ENCODE results near the gene PIGN. TPM values are rescaled to one million over a fixed set of nuclear protein-coding genes. Genes with fewer than 3 reads are reported as not detected.

The PIGN gene, protein sequence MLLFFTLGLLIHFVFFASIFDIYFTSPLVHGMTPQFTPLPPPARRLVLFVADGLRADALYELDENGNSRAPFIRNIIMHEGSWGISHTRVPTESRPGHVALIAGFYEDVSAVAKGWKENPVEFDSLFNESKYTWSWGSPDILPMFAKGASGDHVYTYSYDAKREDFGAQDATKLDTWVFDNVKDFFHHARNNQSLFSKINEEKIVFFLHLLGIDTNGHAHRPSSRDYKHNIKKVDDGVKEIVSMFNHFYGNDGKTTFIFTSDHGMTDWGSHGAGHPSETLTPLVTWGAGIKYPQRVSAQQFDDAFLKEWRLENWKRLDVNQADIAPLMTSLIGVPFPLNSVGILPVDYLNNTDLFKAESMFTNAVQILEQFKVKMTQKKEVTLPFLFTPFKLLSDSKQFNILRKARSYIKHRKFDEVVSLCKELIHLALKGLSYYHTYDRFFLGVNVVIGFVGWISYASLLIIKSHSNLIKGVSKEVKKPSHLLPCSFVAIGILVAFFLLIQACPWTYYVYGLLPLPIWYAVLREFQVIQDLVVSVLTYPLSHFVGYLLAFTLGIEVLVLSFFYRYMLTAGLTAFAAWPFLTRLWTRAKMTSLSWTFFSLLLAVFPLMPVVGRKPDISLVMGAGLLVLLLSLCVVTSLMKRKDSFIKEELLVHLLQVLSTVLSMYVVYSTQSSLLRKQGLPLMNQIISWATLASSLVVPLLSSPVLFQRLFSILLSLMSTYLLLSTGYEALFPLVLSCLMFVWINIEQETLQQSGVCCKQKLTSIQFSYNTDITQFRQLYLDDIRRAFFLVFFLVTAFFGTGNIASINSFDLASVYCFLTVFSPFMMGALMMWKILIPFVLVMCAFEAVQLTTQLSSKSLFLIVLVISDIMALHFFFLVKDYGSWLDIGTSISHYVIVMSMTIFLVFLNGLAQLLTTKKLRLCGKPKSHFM
- 27.3 and 27.6 TPM in 2 replicates for total RNA-seq

DNA sequence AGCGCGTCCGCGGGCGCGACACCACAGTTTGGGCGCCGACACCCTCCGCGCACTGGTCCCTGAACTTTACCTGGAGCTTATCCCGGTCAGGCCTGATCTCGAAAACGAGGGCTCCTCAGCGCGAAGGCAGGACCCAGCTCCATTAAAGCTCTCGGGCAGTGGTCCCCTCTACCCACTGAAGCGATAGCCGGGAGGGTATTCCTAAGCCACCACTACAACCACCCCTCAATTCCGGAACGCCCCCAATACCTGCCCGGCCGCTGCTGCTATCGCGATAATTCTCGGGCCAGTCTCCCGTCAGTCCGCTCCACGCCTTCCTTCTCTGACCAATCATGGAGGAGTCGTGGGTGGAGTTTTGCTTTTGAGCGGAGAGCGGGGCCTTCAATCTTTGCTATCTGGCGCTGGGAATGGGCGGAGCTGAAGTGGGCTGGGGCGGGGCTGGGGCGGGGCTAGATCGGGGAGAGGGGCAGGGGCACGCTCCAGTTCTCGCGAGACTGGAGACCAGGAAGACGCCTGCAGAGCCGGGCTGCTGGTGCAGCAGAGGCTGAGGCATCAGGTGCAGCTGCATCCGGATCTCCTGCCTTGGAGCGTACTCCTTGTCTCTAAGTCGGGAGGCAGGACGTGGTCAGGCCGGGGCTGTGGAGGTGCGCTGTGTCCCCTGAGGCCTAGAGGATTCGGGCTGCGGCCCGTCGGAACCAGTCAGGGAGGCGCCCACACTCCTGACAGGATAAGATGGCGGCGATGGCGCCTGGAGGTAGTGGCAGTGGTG lies at the start of gene PIGN, which contains the start of gene RELCH:
PIGN (minus strand) TSS at position 283 of the 769 bp plus-strand sequence. CDS start 25,703 bp downstream, outside the sequence.
RELCH (plus strand) TSS at position 482 of the 769 bp plus-strand sequence; CDS start at position 733, 251 bp downstream.
- intact Hi-C loops (cut with micrococcal nuclease) = loop anchor here (1.0 to 10.0 kb wide), 12 partner anchors 62 to 1235 kb away; partner anchors contain the start of genes KDSR, PHLPP1, TNFRSF11A and VPS4B

DNA sequence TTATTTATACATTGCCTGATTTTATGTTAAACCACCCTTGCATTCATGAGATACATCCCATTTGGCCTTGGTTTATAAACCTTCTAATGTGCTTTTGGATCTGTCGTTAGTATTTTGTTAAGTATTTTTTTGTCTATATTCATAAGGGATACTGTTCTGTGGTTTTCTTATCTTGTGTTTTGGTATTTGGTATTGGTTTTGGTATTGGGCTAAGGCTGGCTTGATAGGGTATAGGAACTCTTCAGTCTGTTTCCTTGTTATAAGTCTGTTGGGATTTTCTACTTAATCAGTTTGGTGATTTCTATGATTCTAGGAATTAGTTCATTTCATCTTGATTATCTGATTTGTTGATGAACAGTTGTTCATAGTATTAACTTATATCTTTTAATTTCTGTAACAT lies 49.4 kb upstream of the PIGN start:
- intact Hi-C loops (cut with micrococcal nuclease) = no loop called here

DNA sequence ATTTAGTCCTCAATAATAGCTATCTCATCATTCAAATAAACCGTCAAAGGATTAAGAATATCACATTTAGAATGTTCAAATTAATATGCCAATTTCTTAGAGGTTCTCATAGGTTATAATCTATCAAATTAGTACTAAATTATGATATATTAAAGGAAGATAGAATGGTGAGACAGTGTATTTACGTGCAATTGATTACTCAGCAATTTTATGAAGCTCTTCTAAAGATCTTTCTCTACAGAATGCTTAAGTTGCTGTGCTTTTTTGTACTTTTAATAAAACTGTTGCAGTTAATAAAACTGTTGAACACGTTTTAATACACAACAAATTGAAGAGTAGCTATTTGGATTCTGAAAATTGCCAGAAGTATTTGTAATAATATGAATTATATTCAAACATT lies 39.2 kb upstream of the PIGN start:
- intact Hi-C loops (cut with micrococcal nuclease) = no loop called here

DNA sequence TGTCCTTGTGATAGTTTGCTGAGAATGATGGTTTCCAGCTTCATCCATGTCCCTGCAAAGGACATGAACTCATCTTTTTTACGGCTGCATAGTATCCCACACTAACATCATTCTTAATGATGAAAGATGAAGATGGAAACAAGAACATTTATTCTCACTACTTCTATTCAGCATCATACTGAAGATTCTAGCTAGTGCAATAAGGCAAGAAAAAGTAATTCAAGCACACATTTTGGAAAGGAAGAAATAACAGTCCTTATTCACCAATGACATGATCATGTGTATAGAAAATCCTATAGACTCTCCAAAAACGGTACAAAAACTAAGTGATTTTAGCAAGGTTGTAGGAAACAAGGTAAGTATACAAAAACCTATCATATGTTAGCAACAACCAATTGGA lies 37.4 kb upstream of the PIGN start:
- intact Hi-C loops (cut with micrococcal nuclease) = no loop called here

DNA sequence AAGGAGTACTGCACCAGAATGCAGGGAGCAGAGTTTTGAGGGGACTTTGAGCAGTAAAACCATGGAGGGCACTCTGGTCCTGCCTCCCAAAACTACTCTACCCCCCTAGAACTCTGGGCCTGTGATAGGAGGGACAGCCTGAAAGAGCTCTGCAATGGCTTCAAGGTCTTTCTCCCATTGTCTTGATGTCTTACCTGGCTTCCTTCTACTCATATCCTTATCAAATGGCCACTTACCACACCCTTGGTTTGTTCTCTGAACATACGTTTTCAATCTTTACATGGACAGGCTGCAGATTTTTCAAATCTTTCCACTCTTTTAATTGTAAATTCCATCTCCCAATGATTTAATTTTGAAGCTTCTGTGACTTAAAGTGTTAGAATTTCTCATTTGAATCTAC lies 27.9 kb upstream of the PIGN start:
- intact Hi-C loops (cut with micrococcal nuclease) = no loop called here

DNA sequence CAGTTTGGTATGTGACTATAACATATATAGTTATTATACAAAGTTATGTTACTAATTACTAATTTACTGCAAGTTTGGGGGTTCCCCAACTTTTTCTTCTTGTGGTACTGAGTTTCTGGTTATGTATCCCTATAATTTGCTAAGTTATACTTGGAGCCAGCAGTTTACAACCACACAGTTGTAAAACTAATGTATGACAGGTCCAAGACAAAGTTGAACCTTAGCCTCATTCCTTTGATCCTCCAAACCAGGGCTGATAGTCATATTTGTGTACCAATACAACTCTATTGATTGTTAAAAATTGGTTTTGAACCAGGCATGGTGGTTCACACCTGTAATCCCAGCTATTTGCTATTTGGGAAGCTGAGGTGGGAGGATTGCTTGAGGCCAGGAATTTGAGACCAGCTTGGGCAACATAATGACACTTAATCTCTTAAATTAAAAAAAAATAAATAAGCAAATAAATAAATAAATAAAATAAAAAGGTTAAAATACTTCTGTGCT lies 24.5 kb upstream of the PIGN start:
- intact Hi-C loops (cut with micrococcal nuclease) = no loop called here

DNA sequence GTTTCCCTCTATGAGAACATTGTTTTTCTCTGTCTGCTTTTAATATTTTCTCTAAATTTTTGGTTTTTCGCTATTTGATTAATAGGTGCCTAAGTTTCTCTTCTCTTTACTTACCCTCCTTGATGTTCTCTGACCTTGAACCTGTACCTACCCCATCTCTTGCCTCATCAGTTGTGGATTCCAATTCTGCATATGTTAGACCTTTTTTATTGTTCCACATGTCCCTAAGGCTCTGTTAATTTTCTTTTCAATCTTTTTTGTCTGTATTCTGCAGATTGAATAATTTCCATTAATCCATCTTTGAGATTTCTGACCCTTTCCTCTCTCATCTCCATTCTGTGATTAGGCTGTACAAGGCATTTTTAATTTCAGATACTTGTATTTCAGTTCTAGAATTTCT lies 23.3 kb upstream of the PIGN start:
- intact Hi-C loops (cut with micrococcal nuclease) = no loop called here

DNA sequence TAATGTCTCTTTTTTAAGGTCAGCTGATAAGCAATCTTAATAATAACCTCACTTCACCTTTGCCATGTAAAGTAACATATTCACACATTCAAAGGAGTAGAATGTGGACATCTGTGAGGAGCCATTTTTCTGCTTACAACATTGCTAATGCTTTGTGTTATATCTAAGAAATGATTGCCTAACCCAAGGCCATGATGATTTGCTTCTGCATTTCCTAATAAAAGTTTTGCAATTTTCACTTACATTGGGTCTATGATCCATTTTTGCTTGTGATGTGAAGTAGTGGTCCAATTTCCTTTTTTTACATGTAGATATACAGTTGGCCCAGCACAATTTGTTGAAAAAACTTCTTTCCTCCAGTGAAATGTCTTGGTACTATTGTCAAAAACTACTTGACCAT lies 22.2 kb upstream of the PIGN start:
- intact Hi-C loops (cut with micrococcal nuclease) = no loop called here

DNA sequence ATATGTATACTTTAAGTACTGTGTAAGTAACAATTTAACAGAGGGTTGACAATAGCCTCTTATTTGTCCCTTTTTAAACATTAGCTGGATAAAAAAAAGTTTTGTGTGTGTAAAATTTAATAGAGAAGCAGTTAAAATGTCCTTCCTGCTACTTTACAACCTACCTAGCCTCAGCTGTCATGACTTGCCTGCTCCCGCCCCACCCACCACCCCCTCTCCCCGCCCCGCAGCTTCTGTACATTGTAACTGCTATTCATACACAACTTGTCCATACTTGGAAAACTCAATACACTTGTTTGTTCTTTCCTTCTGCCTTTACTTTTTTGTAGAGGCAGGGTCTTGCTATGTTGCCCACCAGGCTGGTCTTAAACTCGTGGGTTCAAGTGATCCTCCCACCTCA lies 19.7 kb upstream of the PIGN start:
- intact Hi-C loops (cut with micrococcal nuclease) = no loop called here

DNA sequence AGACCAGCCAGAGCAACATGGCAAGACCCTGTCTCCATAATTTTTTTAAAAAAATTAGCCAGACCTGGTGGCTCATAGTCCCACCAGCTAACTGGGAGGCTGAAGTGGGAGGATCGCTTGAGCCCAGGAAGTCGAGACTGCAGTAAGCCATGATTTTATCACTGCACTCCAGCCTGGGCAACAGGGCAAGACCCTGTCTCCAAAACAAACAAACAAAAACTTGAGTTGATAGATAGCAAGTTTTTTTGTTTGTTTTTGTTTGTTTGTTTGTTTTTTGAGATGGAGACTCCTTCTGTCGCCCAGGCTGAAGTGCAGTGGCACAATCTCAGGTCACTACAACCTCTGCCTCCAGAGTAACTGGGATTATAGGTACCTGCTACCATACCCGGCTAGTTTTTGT lies 19.0 kb upstream of the PIGN start:
- intact Hi-C loops (cut with micrococcal nuclease) = no loop called here

DNA sequence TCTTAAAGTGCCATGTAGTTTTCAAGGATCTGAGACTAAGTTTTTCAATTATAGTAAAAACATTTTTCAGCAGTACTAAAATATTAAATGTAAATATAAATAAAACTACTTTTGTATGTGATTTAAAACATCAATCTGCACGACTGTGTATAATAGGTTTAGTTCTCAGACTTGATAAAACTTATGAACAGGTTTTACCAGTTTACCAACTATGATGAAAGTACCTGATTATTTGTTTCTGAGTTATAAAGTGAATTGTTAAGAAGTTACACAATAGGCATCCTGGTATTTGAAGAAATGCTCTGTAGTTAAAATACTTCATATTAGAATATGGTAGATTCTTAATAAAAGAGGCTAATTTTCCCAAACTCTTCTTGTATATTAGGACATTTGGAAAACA lies 15.0 kb upstream of the PIGN start:
- intact Hi-C loops (cut with micrococcal nuclease) = no loop called here

DNA sequence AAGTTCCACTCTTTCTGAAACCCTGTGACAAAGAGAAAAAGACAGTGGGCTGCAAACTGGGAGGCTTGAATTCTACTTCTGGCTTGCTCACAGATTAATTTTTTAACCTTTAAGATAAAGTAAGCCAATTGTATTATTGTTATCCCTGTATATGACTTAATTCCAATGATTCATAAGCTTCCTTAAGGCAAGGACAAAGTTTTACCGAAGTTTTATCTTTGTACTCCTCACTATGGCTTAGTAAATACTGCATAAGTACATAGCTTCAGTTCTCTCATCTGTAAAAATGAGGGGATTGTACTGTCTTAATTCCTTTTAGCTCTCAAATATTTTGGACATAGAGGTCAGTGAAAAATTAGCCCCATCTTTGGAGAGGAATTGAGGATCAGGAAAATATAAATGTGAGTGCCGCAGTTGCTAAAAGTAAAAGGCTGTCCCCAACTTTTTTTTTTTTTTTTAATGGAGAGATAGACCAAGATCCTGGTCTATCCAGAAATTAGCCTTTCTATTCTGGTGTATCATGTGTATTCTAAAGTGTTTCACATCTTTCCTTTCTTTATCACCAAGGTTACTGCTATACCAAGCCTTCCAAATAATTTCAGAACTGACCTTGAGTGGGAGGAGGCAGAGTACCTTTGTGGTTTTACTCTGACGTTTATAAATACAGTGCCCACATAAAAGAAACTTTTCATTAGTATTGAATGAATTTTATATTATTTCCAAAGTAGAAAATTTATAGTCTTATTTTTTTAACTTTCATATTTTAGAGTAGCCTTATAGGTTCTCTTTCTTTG lies 13.5 kb upstream of the PIGN start:
- intact Hi-C loops (cut with micrococcal nuclease) = no loop called here

DNA sequence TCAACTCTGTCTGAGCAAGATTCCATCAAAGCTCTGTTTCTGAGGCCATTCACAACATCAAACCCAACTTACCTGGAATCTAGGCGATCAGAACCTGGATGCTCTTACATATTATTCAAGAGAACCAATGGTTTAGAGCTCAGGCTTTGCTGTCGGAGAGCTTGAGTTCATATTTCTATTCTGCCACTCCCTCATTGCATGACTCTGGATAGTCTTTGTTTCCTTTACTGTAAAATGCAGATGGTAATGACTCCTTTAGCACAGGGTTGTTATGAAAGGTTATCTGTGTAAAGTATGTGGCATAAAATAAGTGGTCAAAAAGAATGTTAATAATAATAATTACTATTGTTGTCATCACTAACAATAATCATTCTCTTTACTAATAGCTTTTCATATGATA lies 12.8 kb upstream of the PIGN start:
- intact Hi-C loops (cut with micrococcal nuclease) = no loop called here

DNA sequence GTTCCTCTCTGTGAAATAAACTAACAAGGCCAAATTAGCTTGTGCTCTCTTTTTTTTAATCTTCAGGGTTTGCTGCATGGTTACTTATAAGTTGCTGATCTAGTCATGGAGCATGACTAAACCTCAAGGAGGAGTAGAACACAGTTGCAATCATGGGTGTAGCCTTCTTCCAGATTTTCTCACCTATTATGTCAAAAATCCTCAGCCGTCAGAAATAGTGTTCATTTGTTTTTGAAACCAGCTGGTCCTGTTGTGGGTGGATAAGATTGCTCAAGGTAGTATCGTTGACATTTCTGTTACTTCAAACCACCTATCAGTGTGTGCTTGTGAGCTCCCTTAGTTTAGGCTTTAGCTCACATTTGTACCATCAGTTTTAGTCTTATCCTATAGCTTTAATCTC lies 11.4 kb upstream of the PIGN start:
- intact Hi-C loops (cut with micrococcal nuclease) = no loop called here

DNA sequence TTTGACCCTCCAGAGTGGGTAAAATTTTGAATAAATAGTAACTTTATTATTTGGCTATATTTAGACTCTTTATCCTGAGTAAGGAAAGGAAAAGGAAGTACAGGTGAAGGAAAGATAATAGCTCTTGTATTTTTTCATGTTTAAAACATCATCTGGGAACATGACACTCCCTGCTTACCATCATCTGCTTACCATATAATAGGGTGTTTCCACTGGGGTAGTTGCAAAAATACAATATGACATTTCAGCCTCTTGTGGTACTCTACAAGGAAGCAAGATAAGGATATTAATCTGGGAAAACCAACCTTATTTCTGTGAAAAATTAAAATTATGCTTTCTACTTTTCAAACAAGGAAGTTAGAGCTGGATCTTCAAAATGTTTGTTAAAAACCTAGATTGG lies 10.1 kb upstream of the PIGN start:
- intact Hi-C loops (cut with micrococcal nuclease) = no loop called here

DNA sequence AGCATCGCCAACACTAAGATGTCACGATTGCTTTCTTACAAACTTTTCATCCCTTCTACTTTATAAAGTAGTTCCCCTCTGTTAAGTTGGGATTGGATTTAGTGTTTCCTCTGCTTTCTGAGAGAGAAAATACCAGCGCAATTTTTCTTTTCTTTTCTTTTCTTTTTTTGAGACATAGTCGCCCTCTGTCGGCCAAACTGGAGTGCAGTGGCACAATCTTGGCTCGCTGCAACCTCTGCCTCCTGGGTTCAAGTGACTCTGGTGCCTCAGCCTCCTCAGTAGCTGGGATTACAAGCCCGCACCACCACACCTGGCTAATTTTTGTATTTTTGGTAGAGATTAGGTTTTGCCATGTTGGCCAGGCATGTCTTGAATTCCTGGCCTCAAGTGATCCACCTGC lies 9.2 kb upstream of the PIGN start:
- intact Hi-C loops (cut with micrococcal nuclease) = no loop called here

DNA sequence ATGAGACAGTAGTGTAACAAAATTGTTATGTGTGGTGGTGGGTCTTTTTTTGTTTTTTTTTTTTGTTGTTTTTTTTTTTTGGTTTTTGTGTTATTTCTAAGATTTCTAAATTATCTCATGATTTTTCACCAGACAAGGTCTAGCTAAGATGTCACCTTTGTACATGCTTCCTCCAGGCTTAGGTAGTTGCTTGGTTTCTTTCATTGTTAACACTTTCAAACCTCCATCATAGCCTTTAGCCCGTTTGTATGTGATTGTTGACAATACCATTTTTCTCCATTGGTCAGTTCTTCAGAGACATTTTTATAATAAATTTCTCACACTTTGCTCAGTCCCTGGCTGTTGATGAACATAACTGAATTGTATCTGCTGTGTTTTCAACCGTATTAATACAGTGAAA lies 2.4 kb upstream of the PIGN start:
- intact Hi-C loops (cut with micrococcal nuclease) = loop anchor here (5.0 to 10.0 kb wide), 4 partner anchors 656 to 1178 kb away; partner anchors contain the start of gene KDSR

DNA sequence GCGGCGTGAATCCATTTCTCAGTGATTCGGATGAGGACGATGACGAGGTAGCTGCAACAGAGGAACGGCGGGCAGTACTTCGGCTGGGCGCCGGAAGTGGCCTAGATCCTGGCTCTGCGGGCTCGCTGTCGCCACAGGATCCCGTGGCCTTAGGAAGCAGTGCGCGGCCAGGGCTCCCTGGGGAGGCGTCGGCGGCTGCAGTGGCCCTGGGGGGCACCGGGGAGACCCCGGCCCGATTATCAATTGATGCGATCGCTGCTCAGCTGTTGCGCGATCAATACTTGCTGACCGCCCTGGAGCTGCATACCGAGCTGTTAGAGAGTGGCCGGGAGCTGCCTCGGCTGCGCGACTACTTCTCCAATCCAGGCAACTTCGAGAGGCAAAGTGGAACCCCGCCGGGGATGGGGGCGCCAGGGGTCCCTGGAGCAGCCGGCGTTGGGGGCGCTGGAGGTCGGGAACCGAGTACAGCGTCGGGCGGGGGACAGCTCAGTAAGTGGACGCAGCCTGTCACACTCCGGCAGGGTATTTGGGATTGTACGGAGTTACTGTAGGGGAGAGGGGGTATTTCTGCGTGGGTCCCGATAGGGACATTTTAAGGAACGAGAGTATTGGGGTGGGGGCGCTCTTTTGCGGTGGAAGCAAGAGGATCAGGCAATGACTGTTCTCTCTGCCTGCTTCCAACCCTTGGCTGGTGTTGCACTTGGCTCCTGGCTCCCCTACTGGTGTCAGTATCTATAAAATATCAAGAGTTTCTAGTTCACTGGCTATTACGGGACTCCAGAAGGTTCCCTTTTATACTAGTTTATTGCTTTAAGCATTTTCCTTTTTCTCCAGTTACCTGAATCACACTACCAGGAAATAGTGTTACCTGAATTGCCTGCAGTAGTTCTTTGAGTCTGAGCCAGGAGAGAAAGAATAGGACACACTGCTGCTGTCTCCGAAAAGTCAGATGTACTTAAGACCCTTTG lies 971 bp upstream of the PIGN start:
- intact Hi-C loops (cut with micrococcal nuclease) = loop anchor here (1.0 to 10.0 kb wide), 12 partner anchors 61 to 1234 kb away; partner anchors contain the start of genes KDSR, PHLPP1, TNFRSF11A and VPS4B

DNA sequence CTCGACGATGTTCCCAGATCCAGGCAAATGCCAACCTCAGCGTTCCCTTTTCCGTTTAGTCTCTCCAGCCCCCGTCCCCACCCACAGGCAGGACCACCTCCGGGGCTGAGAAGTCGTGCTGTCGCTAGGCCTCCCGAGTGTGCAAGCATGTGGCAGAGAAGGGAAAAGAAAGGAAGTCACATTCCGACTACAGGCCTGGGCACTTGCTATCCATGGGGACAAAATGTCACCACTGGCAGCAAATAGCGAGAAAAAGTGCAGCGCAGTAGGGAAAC lies 420 bp downstream of the PIGN start:
- intact Hi-C loops (cut with micrococcal nuclease) = loop anchor here (5.0 to 10.0 kb wide), 4 partner anchors 658 to 1181 kb away; partner anchors contain the start of gene KDSR

Measured in T-helper 2 cell treated with Interferon-gamma antibody and Interleukin-4, amounts not matched to agents 100 ng/mL and 5 ng/mL, for 36 hours (primary cell).